Activated CD8-positive, alpha-beta memory T cell treated with anti-CD3 and anti-CD28 coated beads, Interleukin-2, amount 50 U/mL, for 24 hours (primary cell): ENCODE measurements around the gene GPR17.

ENCODE experiments used
- DNase-seq: peaks from one replicate; pipeline ENCODE4 v3.0.0-alpha.2; 2020; ENCODE audit errors: extremely low read depth

GPR17 gene

GRCh38 chr2:127641846-127642507 is 4.0 kb upstream of the GPR17 start:
- DNase-seq, result no peak

- DNase-seq, result no peak
These were observed 3.1 kb upstream of the GPR17 start for GRCh38 chr2:127642706-127643438.

GRCh38 chr2:127643439-127644065 is 2.4 kb upstream of the GPR17 start:
- no peak for DNase-seq

GRCh38 chr2:127644066-127645025 is 1.6 kb upstream of the GPR17 start:
- no peak for DNase-seq

GRCh38 chr2:127645026-127645394 is 943 bp upstream of the GPR17 start:
- no peak for DNase-seq

GRCh38 chr2:127646487-127647241 is 711 bp downstream of the GPR17 start:
- no peak for DNase-seq

- DNase-seq, result no peak
These were observed 1.6 kb downstream of the GPR17 start for GRCh38 chr2:127647242-127648190.

GRCh38 chr2:127648321-127648720 is 2.4 kb downstream of the GPR17 start:
- no peak for DNase-seq

- no peak for DNase-seq
These were observed 3.2 kb downstream of the GPR17 start for GRCh38 chr2:127649100-127649611.

GRCh38 chr2:127649684-127650040 is 3.7 kb downstream of the GPR17 start:
- peak; percentile 68 for DNase-seq

- DNase-seq, result no peak
These were observed 4.3 kb downstream of the GPR17 start for GRCh38 chr2:127650041-127650784.

GRCh38 chr2:127650785-127651380 is 4.9 kb downstream of the GPR17 start:
- no peak for DNase-seq

- no peak for DNase-seq
These were observed 5.4 kb downstream of the GPR17 start for GRCh38 chr2:127651381-127651809.

- no peak for DNase-seq
These were observed 6.1 kb downstream of the GPR17 start for GRCh38 chr2:127651971-127652550.

GRCh38 chr2:127652786-127653357 is 6.9 kb downstream of the GPR17 start:
- no peak for DNase-seq

GRCh38 chr2:127653421-127654083 is 7.6 kb downstream of the GPR17 start:
- no peak for DNase-seq

- no peak for DNase-seq
These were observed 8.3 kb downstream of the GPR17 start for GRCh38 chr2:127654084-127654837.
